Measurements from ENCODE around the gene S100A10.

S100A10 gene

GRCh38 chr1:152009691-152010090, 16.0 kb upstream of the S100A10 start:
- DNase-seq = no peak

GRCh38 chr1:152007047-152007446, 13.4 kb upstream of the S100A10 start:
- DNase-seq = no peak

- no peak for DNase-seq
Observed at GRCh38 chr1:152005360-152005912, 11.8 kb upstream of the S100A10 start.

GRCh38 chr1:152003846-152004442, 10.3 kb upstream of the S100A10 start:
- DNase-seq = no peak

- no peak for DNase-seq
Observed at GRCh38 chr1:152002960-152003359, 9.3 kb upstream of the S100A10 start.

GRCh38 chr1:152001631-152002584, 8.2 kb upstream of the S100A10 start:
- DNase-seq = peak; percentile 66

GRCh38 chr1:152000964-152001630, 7.4 kb upstream of the S100A10 start:
- no peak for DNase-seq

GRCh38 chr1:151998611-151999362, 5.1 kb upstream of the S100A10 start:
- DNase-seq = no peak

- DNase-seq = no peak
Observed at GRCh38 chr1:151997284-151997570, 3.6 kb upstream of the S100A10 start.

GRCh38 chr1:151995774-151996173, 2.1 kb upstream of the S100A10 start:
- no peak for DNase-seq

GRCh38 chr1:151994956-151995355, 1.3 kb upstream of the S100A10 start:
- DNase-seq = no peak

GRCh38 chr1:151993084-151993733, 450 bp downstream of the S100A10 start:
- DNase-seq = peak; percentile 24

- DNase-seq = peak; percentile 12
Observed at GRCh38 chr1:151992303-151993083, 1.2 kb downstream of the S100A10 start.

- no peak for DNase-seq
Observed at GRCh38 chr1:151991663-151992302, 1.9 kb downstream of the S100A10 start.

GRCh38 chr1:151990856-151991198, 2.8 kb downstream of the S100A10 start:
- DNase-seq = no peak

GRCh38 chr1:151990058-151990855, 3.4 kb downstream of the S100A10 start:
- DNase-seq = no peak

GRCh38 chr1:151989211-151989862, 4.3 kb downstream of the S100A10 start:
- peak; percentile 37 for DNase-seq

GRCh38 chr1:151988405-151988923, 5.2 kb downstream of the S100A10 start:
- DNase-seq = no peak

- DNase-seq = no peak
Observed at GRCh38 chr1:151986501-151987190, 7.0 kb downstream of the S100A10 start.

All from activated effector memory CD4-positive, alpha-beta T cell treated with Interleukin-2 at 50 U/mL for 16 hours (primary cell).